ENCODE results near the gene UBAP2.

UBAP2 gene

DNA sequence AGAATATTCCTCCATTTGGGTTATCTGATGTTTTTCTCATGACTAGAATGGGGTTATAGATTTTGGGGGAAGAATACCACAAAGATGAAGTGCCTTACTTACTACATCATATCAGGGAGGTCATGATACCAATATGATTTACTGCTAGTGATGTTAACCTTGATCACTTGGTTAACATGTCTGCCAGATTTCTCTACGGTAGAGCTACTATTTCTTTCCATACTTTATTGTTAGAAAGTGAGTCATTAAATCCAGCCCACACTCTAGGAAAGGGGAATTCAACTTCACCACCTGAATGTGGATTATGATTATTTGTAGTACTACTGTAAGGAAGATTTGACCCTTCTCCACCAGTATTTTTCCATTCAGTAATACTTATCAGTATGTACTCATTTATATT, 167.1 kb downstream of the UBAP2 start:
- Histone ChIP-seq H3K27ac (ENCODE audit: low read depth, low read length) (no peak overlapping the region), H3K9me3 (ENCODE audit: control insufficient read depth, insufficient read depth, low read length) (no peaks in the 10 kb centered on the region), H3K4me3 (ENCODE audit: low read length) (no peak overlapping the region), H3K9me2 (replicated peaks; ENCODE audit: control insufficient read depth, low read length) (no peaks in the 10 kb centered on the region), H3F3A (ENCODE audit: control insufficient read depth, insufficient read depth) (peaks cover 15% of the 10 kb centered on the region; the same call in 1 of the 2 replicates), H4K20me1 (ENCODE audit: control insufficient read depth, insufficient read depth, low read depth, low read length) (0 out of 2 replicates have a peak, but pooled peaks cover 6% of the 10 kb centered on the region), H3K4me2 (ENCODE audit: low read length) (no peak overlapping the region), H3K36me3 (ENCODE audit: control insufficient read depth, low read length) (peaks cover 21% of the 10 kb centered on the region), H3K27me3 (ENCODE audit: control insufficient read depth, low read length) (no peaks in the 10 kb centered on the region), H3K79me2 (ENCODE audit: control insufficient read depth, low read length) (peaks cover 100% of the 10 kb centered on the region), H3K4me1 (ENCODE audit: control insufficient read depth, low read length) (peaks cover 89% of the 10 kb centered on the region)
- TF ChIP-seq EZH2phosphoT487 (IDR thresholded peaks at IDR 0.05; ENCODE audit: borderline replicate concordance, low read length): no peak
- TF ChIP-seq, protein P1, sequence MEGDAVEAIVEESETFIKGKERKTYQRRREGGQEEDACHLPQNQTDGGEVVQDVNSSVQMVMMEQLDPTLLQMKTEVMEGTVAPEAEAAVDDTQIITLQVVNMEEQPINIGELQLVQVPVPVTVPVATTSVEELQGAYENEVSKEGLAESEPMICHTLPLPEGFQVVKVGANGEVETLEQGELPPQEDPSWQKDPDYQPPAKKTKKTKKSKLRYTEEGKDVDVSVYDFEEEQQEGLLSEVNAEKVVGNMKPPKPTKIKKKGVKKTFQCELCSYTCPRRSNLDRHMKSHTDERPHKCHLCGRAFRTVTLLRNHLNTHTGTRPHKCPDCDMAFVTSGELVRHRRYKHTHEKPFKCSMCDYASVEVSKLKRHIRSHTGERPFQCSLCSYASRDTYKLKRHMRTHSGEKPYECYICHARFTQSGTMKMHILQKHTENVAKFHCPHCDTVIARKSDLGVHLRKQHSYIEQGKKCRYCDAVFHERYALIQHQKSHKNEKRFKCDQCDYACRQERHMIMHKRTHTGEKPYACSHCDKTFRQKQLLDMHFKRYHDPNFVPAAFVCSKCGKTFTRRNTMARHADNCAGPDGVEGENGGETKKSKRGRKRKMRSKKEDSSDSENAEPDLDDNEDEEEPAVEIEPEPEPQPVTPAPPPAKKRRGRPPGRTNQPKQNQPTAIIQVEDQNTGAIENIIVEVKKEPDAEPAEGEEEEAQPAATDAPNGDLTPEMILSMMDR (IDR thresholded peaks at IDR 0.05; ENCODE audit: low read depth, low read length, poor library complexity, severe bottlenecking): no peak

DNA sequence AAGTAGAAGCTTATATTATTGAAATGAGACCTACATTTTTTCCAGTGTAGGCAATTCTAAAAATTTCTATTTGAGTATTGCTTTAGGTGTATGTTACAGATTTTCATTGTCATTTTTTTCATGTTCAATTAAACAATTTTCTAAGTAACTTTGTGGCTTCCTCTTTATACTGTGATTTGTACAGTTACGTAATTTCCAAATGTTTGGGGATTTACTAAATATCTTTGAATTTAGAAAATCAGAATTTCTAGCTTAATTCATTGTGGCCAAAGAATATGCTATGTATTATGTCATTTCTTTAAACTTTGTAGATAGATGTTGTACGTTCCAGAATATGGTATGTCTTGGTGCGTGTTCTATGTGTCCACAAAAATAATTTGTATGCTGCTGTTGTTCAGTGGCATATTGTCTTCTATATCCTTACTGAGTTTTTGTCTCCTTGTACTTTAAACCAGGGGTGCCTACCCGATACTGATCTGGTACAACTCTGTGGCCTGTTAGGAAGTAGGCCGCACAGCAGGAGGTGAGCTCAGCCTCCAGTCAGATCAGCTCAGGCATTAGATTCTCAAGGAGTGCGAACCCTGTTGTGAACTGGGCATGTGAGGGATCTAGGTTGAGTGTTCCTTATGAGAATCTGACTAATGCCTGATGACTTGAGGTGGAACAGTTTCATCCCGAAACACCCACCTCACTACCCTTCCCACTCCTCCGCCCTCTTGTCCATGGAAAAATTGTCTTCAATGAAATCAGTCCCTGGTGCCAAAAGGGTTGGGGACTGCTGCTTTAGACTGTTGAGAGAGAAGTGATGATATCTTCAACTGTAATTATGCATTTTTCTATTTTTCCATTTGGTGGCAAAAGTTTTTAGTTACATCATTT, 168.2 kb downstream of the UBAP2 start:
- Histone ChIP-seq H3K4me3 (ENCODE audit: low read length) (no peak overlapping the region), H3K4me1 (ENCODE audit: control insufficient read depth, low read length) (peaks cover 94% of the 10 kb centered on the region), H3K36me3 (ENCODE audit: control insufficient read depth, low read length) (peaks cover 15% of the 10 kb centered on the region), H3K27me3 (ENCODE audit: control insufficient read depth, low read length) (no peaks in the 10 kb centered on the region), H3K79me2 (ENCODE audit: control insufficient read depth, low read length) (peaks cover 100% of the 10 kb centered on the region), H3K9me2 (replicated peaks; ENCODE audit: control insufficient read depth, low read length) (no peaks in the 10 kb centered on the region), H4K20me1 (ENCODE audit: control insufficient read depth, insufficient read depth, low read depth, low read length) (0 out of 2 replicates have a peak, but pooled peaks cover 3% of the 10 kb centered on the region), H3K27ac (ENCODE audit: low read depth, low read length) (no peak overlapping the region), H3K4me2 (ENCODE audit: low read length) (no peak overlapping the region), H3F3A (ENCODE audit: control insufficient read depth, insufficient read depth) (peaks cover 19% of the 10 kb centered on the region; the same call in 1 of the 2 replicates), H3K9me3 (ENCODE audit: control insufficient read depth, insufficient read depth, low read length) (no peaks in the 10 kb centered on the region)
- TF ChIP-seq, protein P1 (IDR thresholded peaks at IDR 0.05; ENCODE audit: low read depth, low read length, poor library complexity, severe bottlenecking): no peak
- no peak for TF ChIP-seq EZH2phosphoT487 (IDR thresholded peaks at IDR 0.05; ENCODE audit: borderline replicate concordance, low read length)

DNA sequence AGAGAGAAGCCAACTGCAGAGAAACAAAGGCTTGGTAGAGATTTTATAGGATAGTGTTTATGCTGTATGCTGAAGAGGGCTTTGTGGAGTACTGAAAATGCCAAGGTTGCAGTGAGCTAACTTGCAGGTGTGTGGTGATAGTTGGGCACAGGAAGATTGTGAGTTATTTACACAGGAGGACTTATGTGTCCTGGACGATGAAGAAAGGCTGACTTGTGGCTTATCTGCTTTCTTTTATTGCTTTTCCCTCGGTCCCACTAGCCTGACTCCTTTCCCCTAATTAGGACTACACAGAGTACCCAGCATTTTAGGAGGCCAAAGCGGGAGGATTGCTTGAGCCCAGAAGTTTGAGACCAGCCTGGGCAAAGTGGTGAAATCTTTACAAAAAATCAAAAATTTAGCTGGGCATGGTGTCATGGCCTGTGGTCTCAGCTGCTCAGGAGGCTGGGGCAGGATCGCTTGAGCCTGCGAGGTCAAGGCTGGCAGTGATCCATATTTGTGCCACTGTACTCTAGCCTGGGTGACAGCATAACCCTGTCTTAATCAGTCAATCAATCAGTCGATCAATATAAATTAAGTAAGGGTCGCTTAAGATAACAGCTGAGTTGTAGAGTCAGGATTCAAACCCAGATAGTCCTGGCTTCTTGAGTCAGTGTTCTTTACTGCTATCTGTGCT, 169.9 kb downstream of the UBAP2 start:
- Histone ChIP-seq H3K27ac (ENCODE audit: low read depth, low read length) (0 out of 2 replicates have a peak overlapping the region, but pooled peaks have one; percentile 8), H3K4me2 (ENCODE audit: low read length) (0 out of 2 replicates have a peak overlapping the region, but pooled peaks have one; percentile 10), H3K79me2 (ENCODE audit: control insufficient read depth, low read length) (peaks cover 100% of the 10 kb centered on the region), H3K36me3 (ENCODE audit: control insufficient read depth, low read length) (peaks cover 10% of the 10 kb centered on the region), H3K4me1 (ENCODE audit: control insufficient read depth, low read length) (peaks cover 94% of the 10 kb centered on the region), H3K4me3 (ENCODE audit: low read length) (no peak overlapping the region), H3K9me2 (replicated peaks; ENCODE audit: control insufficient read depth, low read length) (no peaks in the 10 kb centered on the region), H3K27me3 (ENCODE audit: control insufficient read depth, low read length) (no peaks in the 10 kb centered on the region), H3K9me3 (ENCODE audit: control insufficient read depth, insufficient read depth, low read length) (no peaks in the 10 kb centered on the region), H3F3A (ENCODE audit: control insufficient read depth, insufficient read depth) (peaks cover 17% of the 10 kb centered on the region; the same call in 1 of the 2 replicates), H4K20me1 (ENCODE audit: control insufficient read depth, insufficient read depth, low read depth, low read length) (0 out of 2 replicates have a peak, but pooled peaks cover 3% of the 10 kb centered on the region)
- TF ChIP-seq EZH2phosphoT487 (IDR thresholded peaks at IDR 0.05; ENCODE audit: borderline replicate concordance, low read length): no peak
- TF ChIP-seq, protein P1 (IDR thresholded peaks at IDR 0.05; ENCODE audit: low read depth, low read length, poor library complexity, severe bottlenecking): no peak
